Measurements from ENCODE around the gene TP53BP2.

TP53BP2 gene

DNA sequence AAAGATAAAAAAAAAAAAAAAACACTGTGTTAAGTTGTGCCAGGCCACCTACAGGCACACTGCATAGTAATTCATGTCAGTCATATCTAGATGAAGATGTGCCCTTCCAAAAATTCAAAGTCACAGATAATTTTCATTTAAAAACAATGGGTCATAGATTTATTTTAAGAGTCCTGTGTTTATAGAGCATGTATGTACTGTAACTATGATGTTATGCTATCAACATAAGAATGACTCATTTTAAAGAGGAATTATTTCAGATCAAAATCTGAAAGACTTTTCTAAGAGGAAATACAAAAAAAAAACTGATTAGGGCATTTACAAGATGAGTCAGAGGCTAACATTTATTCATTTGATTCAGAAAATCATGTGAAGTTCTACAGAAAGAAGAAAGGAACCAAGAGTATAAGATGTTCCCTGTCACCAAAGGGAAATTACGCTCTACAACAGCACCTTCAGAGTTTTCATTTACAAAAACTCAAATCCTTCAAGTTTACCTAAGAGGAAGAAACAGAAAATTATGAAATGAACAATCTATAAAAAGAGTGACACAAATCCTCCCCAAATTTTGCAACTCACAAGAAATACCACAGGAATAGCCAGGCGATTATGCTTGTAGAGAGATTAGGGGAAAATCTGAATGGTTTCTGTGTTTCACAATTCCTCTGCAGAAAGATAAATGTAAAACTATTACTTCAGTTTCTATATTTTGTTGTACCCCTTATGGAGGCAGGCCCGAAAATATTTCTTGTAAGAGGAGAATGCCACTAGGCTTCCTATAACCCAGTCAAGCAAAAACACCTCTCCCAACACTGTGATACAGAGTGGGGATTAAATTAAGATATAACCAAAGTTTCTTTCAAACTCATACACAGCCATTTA is 13.8 kb downstream of the TP53BP2 start:
- no peaks in the 10 kb centered on the region for H3K36me3 ChIP-seq (ENCODE audit: insufficient read depth, low read length)
- no peak overlapping the region for H3K9ac ChIP-seq (ENCODE audit: low read depth, low read length)
- peaks cover 94% of the 10 kb centered on the region for H3K79me2 ChIP-seq (ENCODE audit: insufficient read depth, low read length)
- peaks cover 14% of the 10 kb centered on the region for H3K4me1 ChIP-seq (ENCODE audit: insufficient read depth, low read length)
- no peak overlapping the region for H3K27ac ChIP-seq (ENCODE audit: low read length)
- DNase-seq (no peak), ATAC-seq (ENCODE audit: insufficient read depth, low read depth) (no peak)
- H4K20me1 ChIP-seq (ENCODE audit: insufficient read depth, low read length), result peaks cover 58% of the 10 kb centered on the region
- H3K4me2 ChIP-seq (ENCODE audit: insufficient read depth, low read length), result no peak overlapping the region
- no peak overlapping the region for H2AFZ ChIP-seq (ENCODE audit: low read depth, low read length)
- no peaks in the 10 kb centered on the region for H3K9me3 ChIP-seq (ENCODE audit: insufficient read depth, low read length, severe bottlenecking)
- H3K4me3 ChIP-seq (ENCODE audit: low read depth in 1 of 2, low read length in 2 of 2), result no peak overlapping the region
- H3K27me3 ChIP-seq (ENCODE audit: insufficient read depth, low read length, poor library complexity), result no peaks in the 10 kb centered on the region
- TF ChIP-seq, protein P1, sequence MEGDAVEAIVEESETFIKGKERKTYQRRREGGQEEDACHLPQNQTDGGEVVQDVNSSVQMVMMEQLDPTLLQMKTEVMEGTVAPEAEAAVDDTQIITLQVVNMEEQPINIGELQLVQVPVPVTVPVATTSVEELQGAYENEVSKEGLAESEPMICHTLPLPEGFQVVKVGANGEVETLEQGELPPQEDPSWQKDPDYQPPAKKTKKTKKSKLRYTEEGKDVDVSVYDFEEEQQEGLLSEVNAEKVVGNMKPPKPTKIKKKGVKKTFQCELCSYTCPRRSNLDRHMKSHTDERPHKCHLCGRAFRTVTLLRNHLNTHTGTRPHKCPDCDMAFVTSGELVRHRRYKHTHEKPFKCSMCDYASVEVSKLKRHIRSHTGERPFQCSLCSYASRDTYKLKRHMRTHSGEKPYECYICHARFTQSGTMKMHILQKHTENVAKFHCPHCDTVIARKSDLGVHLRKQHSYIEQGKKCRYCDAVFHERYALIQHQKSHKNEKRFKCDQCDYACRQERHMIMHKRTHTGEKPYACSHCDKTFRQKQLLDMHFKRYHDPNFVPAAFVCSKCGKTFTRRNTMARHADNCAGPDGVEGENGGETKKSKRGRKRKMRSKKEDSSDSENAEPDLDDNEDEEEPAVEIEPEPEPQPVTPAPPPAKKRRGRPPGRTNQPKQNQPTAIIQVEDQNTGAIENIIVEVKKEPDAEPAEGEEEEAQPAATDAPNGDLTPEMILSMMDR (IDR thresholded peaks at IDR 0.05; ENCODE audit: borderline replicate concordance, extremely low read depth, low read length, poor library complexity, severe bottlenecking), result no peak
- TF ChIP-seq EZH2 (IDR thresholded peaks at IDR 0.05; ENCODE audit: borderline replicate concordance, low read depth, low read length, severe bottlenecking), result no peak

DNA sequence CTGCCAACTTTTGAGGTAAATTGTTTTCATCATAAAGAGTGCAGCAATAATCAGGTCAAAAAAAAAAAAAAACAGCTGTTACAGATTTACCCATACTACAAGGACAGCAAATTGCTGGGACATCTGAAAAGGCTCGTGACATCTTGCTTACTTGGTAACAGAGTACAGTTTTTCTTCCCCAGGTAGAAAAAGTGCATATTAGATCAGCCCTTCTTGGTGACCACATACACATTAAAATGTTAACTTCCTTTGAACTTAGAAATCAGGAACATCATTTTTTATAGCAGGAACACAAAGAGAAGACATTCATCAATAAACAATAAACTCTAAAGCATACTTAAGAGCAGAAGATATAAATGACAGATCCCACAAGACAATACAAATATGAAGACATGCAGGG is 16.1 kb downstream of the TP53BP2 start:
- Histone ChIP-seq H3K27ac (ENCODE audit: low read length) (no peak overlapping the region), H3K27me3 (ENCODE audit: insufficient read depth, low read length, poor library complexity) (no peaks in the 10 kb centered on the region), H4K20me1 (ENCODE audit: insufficient read depth, low read length) (peaks cover 52% of the 10 kb centered on the region), H3K79me2 (ENCODE audit: insufficient read depth, low read length) (peaks cover 94% of the 10 kb centered on the region), H3K9me3 (ENCODE audit: insufficient read depth, low read length, severe bottlenecking) (no peaks in the 10 kb centered on the region), H3K4me1 (ENCODE audit: insufficient read depth, low read length) (peaks cover 7% of the 10 kb centered on the region; the same call in 1 of the 2 replicates), H3K4me3 (ENCODE audit: low read depth in 1 of 2, low read length in 2 of 2) (no peak overlapping the region), H3K9ac (ENCODE audit: low read depth, low read length) (no peak overlapping the region), H3K4me2 (ENCODE audit: insufficient read depth, low read length) (no peak overlapping the region), H3K36me3 (ENCODE audit: insufficient read depth, low read length) (no peaks in the 10 kb centered on the region), H2AFZ (ENCODE audit: low read depth, low read length) (no peak overlapping the region)
- no peak for ATAC-seq (ENCODE audit: insufficient read depth, low read depth)
- no peak for DNase-seq
- TF ChIP-seq EZH2 (IDR thresholded peaks at IDR 0.05; ENCODE audit: borderline replicate concordance, low read depth, low read length, severe bottlenecking), result no peak
- TF ChIP-seq, protein P1 (IDR thresholded peaks at IDR 0.05; ENCODE audit: borderline replicate concordance, extremely low read depth, low read length, poor library complexity, severe bottlenecking), result no peak

GRCh38 chr1:223828162-223828848 is 17.4 kb downstream of the TP53BP2 start:
- no peak overlapping the region for H2AFZ ChIP-seq (ENCODE audit: low read depth, low read length)
- H3K9me3 ChIP-seq (ENCODE audit: insufficient read depth, low read length, severe bottlenecking), result no peaks in the 10 kb centered on the region
- H3K27ac ChIP-seq (ENCODE audit: low read length), result no peak overlapping the region
- H3K27me3 ChIP-seq (ENCODE audit: insufficient read depth, low read length, poor library complexity), result no peaks in the 10 kb centered on the region
- H3K79me2 ChIP-seq (ENCODE audit: insufficient read depth, low read length), result peaks cover 95% of the 10 kb centered on the region
- no peak overlapping the region for H3K9ac ChIP-seq (ENCODE audit: low read depth, low read length)
- DNase-seq, result no peak
- peaks cover 7% of the 10 kb centered on the region; the same call in 1 of the 2 replicates for H3K4me1 ChIP-seq (ENCODE audit: insufficient read depth, low read length)
- no peak overlapping the region for H3K4me3 ChIP-seq (ENCODE audit: low read depth in 1 of 2, low read length in 2 of 2)
- no peak for ATAC-seq (ENCODE audit: insufficient read depth, low read depth)
- peaks cover 46% of the 10 kb centered on the region for H4K20me1 ChIP-seq (ENCODE audit: insufficient read depth, low read length)
- H3K4me2 ChIP-seq (ENCODE audit: insufficient read depth, low read length), result no peak overlapping the region
- H3K36me3 ChIP-seq (ENCODE audit: insufficient read depth, low read length), result no peaks in the 10 kb centered on the region
- TF ChIP-seq, protein P1 (IDR thresholded peaks at IDR 0.05; ENCODE audit: borderline replicate concordance, extremely low read depth, low read length, poor library complexity, severe bottlenecking), result no peak
- no peak for TF ChIP-seq EZH2 (IDR thresholded peaks at IDR 0.05; ENCODE audit: borderline replicate concordance, low read depth, low read length, severe bottlenecking)
